Measurements from ENCODE around the gene CNIH4.

DNA sequence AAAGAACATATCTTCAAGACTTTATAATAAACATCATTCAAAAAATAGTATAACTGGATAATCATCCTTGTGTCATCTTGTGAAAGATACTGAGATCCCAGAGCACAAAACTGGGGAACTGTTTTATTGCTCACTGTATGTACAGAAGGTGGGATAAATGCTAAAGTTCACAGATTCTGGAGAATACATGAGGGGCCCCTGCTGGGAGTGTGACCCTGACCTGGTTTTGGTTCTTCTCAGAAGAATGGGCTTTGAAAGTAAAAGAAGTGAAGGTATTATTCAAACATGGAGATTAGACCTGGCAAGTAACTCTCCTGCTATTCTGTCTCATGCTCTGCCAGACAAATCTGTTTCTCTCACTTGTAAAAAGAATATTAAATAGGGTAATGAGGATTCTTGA lies 63.4 kb downstream of the CNIH4 start:
- TF ChIP-seq, protein P1, sequence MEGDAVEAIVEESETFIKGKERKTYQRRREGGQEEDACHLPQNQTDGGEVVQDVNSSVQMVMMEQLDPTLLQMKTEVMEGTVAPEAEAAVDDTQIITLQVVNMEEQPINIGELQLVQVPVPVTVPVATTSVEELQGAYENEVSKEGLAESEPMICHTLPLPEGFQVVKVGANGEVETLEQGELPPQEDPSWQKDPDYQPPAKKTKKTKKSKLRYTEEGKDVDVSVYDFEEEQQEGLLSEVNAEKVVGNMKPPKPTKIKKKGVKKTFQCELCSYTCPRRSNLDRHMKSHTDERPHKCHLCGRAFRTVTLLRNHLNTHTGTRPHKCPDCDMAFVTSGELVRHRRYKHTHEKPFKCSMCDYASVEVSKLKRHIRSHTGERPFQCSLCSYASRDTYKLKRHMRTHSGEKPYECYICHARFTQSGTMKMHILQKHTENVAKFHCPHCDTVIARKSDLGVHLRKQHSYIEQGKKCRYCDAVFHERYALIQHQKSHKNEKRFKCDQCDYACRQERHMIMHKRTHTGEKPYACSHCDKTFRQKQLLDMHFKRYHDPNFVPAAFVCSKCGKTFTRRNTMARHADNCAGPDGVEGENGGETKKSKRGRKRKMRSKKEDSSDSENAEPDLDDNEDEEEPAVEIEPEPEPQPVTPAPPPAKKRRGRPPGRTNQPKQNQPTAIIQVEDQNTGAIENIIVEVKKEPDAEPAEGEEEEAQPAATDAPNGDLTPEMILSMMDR (IDR thresholded peaks at IDR 0.05), result no peak
- TF ChIP-seq KDM1A (IDR thresholded peaks at IDR 0.05; ENCODE audit: low read depth) (no peak), RNF2 (IDR thresholded peaks at IDR 0.05; ENCODE audit: borderline replicate concordance, low read depth) (no peak), POLR2A (IDR thresholded peaks at IDR 0.05; ENCODE audit: low read length) (no peak), BCL3 (IDR thresholded peaks at IDR 0.05) (no peak), KDM5A (IDR thresholded peaks at IDR 0.05) (no peak), FOSL2 (IDR thresholded peaks at IDR 0.05) (no peak), FOSL2 (CRISPR knock-in tag; IDR thresholded peaks at IDR 0.05) (no peak), E2F6 (IDR thresholded peaks at IDR 0.05; ENCODE audit: borderline replicate concordance, low read depth) (no peak), ELK1 (IDR thresholded peaks at IDR 0.05; ENCODE audit: low read depth, low read length) (no peak)
- TF ChIP-seq, protein P2, sequence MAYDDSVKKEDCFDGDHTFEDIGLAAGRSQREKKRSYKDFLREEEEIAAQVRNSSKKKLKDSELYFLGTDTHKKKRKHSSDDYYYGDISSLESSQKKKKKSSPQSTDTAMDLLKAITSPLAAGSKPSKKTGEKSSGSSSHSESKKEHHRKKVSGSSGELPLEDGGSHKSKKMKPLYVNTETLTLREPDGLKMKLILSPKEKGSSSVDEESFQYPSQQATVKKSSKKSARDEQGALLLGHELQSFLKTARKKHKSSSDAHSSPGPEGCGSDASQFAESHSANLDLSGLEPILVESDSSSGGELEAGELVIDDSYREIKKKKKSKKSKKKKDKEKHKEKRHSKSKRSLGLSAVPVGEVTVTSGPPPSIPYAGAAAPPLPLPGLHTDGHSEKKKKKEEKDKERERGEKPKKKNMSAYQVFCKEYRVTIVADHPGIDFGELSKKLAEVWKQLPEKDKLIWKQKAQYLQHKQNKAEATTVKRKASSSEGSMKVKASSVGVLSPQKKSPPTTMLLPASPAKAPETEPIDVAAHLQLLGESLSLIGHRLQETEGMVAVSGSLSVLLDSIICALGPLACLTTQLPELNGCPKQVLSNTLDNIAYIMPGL (CRISPR knock-in tag; IDR thresholded peaks at IDR 0.05; ENCODE audit: borderline replicate concordance), result no peak
